ENCODE measurements around the gene PRKAR2B.

PRKAR2B gene

GRCh38 chr7:107027208-107027607 is 17.3 kb upstream of the PRKAR2B start:
- no peak overlapping the region for H4K8ac ChIP-seq (ENCODE audit: low read depth, low read length)
- DNase-seq, result no peak

GRCh38 chr7:107029061-107029763 is 15.3 kb upstream of the PRKAR2B start:
- Histone ChIP-seq H4K12ac (ENCODE audit: low read depth, low read length) (no peak overlapping the region), H3K4me2 (ENCODE audit: low read length) (no peak overlapping the region), H2AK5ac (ENCODE audit: low read length) (no peak overlapping the region), H3K9ac (ENCODE audit: low read length) (no peak overlapping the region), H2AFZ (ENCODE audit: insufficient read depth, low read length, poor library complexity) (no peak overlapping the region), H3K79me2 (ENCODE audit: control insufficient read depth, insufficient read depth, low read length, poor library complexity) (no peaks in the 10 kb centered on the region), H3K9me3 (ENCODE audit: insufficient read depth, low read depth, low read length) (no peaks in the 10 kb centered on the region), H4K8ac (ENCODE audit: low read depth, low read length) (no peak overlapping the region), H3K4me1 (ENCODE audit: control insufficient read depth in 1 of 2, insufficient read depth in 2 of 2, low read length in 2 of 2) (peaks cover 0 to 5% of the 10 kb centered on the region in 2 experiments), H3K4ac (ENCODE audit: low read depth, low read length) (no peak overlapping the region), H3K27me3 (ENCODE audit: insufficient read depth, low read length) (no peaks in the 10 kb centered on the region), H4K91ac (ENCODE audit: low read depth, low read length) (no peak overlapping the region), H3K27ac (ENCODE audit: low read depth, low read length) (no peak overlapping the region), H3K79me1 (ENCODE audit: low read length) (no peaks in the 10 kb centered on the region), H2BK5ac (ENCODE audit: low read depth, low read length, poor library complexity) (no peak overlapping the region), H3K14ac (ENCODE audit: low read length) (no peak overlapping the region), H3K23ac (ENCODE audit: low read length) (no peak overlapping the region), H3K4me3 (ENCODE audit: low read depth, low read length) (no peak overlapping the region), H3K36me3 (ENCODE audit: control insufficient read depth in 1 of 2, insufficient read depth in 2 of 2, low read length in 2 of 2) (no peaks in the 10 kb centered on the region), H3K18ac (ENCODE audit: low read length) (peak overlapping the region; percentile 45), H2BK12ac (ENCODE audit: low read length) (no peak overlapping the region), H2BK120ac (ENCODE audit: insufficient read depth, low read length, poor library complexity) (no peak overlapping the region)
- peak in 1 of 2 donors; percentile 33 for DNase-seq
- WGBS (ENCODE audit: extremely low coverage, insufficient coverage, insufficient read length), result no CpG with 5 or more reads among the region's 5 CpGs

More at GRCh38 chr7:107027208-107027607, 17.3 kb upstream of the PRKAR2B start:
- no peak overlapping the region for H4K91ac ChIP-seq (ENCODE audit: low read depth, low read length)
- WGBS (ENCODE audit: extremely low coverage, insufficient coverage, insufficient read length), result no CpG with 5 or more reads among the region's 2 CpGs
- no peak overlapping the region for H2BK12ac ChIP-seq (ENCODE audit: low read length)
- H2BK120ac ChIP-seq (ENCODE audit: insufficient read depth, low read length, poor library complexity), result no peak overlapping the region
- H3K4me3 ChIP-seq (ENCODE audit: low read depth, low read length), result no peak overlapping the region
- H3K36me3 ChIP-seq (ENCODE audit: control insufficient read depth in 1 of 2, insufficient read depth in 2 of 2, low read length in 2 of 2), result no peaks in the 10 kb centered on the region
- no peak overlapping the region for H3K9ac ChIP-seq (ENCODE audit: low read length)
- H2AFZ ChIP-seq (ENCODE audit: insufficient read depth, low read length, poor library complexity), result no peak overlapping the region
- no peak overlapping the region for H3K14ac ChIP-seq (ENCODE audit: low read length)
- H3K9me3 ChIP-seq (ENCODE audit: insufficient read depth, low read depth, low read length), result no peaks in the 10 kb centered on the region
- peaks cover 0 to 5% of the 10 kb centered on the region in 2 experiments for H3K4me1 ChIP-seq (ENCODE audit: control insufficient read depth in 1 of 2, insufficient read depth in 2 of 2, low read length in 2 of 2)
- no peak overlapping the region for H3K27ac ChIP-seq (ENCODE audit: low read depth, low read length)
- H2AK5ac ChIP-seq (ENCODE audit: low read length), result no peak overlapping the region
- no peaks in the 10 kb centered on the region for H3K79me1 ChIP-seq (ENCODE audit: low read length)
- no peak overlapping the region for H2BK5ac ChIP-seq (ENCODE audit: low read depth, low read length, poor library complexity)
- H3K4me2 ChIP-seq (ENCODE audit: low read length), result no peak overlapping the region
- H3K27me3 ChIP-seq (ENCODE audit: insufficient read depth, low read length), result no peaks in the 10 kb centered on the region
- no peak overlapping the region for H4K12ac ChIP-seq (ENCODE audit: low read depth, low read length)
- H3K4ac ChIP-seq (ENCODE audit: low read depth, low read length), result no peak overlapping the region
- H3K18ac ChIP-seq (ENCODE audit: low read length), result no peak overlapping the region
- no peaks in the 10 kb centered on the region for H3K79me2 ChIP-seq (ENCODE audit: control insufficient read depth, insufficient read depth, low read length, poor library complexity)
- H3K23ac ChIP-seq (ENCODE audit: low read length), result no peak overlapping the region

GRCh38 chr7:107029764-107030286 is 14.7 kb upstream of the PRKAR2B start:
- DNase-seq, result no peak
- Histone ChIP-seq H3K27ac (ENCODE audit: low read depth, low read length) (no peak overlapping the region), H3K4me3 (ENCODE audit: low read depth, low read length) (no peak overlapping the region), H3K27me3 (ENCODE audit: insufficient read depth, low read length) (no peaks in the 10 kb centered on the region), H3K36me3 (ENCODE audit: control insufficient read depth in 1 of 2, insufficient read depth in 2 of 2, low read length in 2 of 2) (no peaks in the 10 kb centered on the region), H2AK5ac (ENCODE audit: low read length) (no peak overlapping the region), H2BK120ac (ENCODE audit: insufficient read depth, low read length, poor library complexity) (no peak overlapping the region), H3K14ac (ENCODE audit: low read length) (no peak overlapping the region), H4K91ac (ENCODE audit: low read depth, low read length) (no peak overlapping the region), H4K12ac (ENCODE audit: low read depth, low read length) (no peak overlapping the region), H4K8ac (ENCODE audit: low read depth, low read length) (no peak overlapping the region), H2BK12ac (ENCODE audit: low read length) (no peak overlapping the region), H3K79me2 (ENCODE audit: control insufficient read depth, insufficient read depth, low read length, poor library complexity) (no peaks in the 10 kb centered on the region), H3K23ac (ENCODE audit: low read length) (no peak overlapping the region), H3K9me3 (ENCODE audit: insufficient read depth, low read depth, low read length) (no peaks in the 10 kb centered on the region), H2BK5ac (ENCODE audit: low read depth, low read length, poor library complexity) (no peak overlapping the region), H3K79me1 (ENCODE audit: low read length) (no peaks in the 10 kb centered on the region), H3K4me2 (ENCODE audit: low read length) (no peak overlapping the region), H3K4ac (ENCODE audit: low read depth, low read length) (no peak overlapping the region), H2AFZ (ENCODE audit: insufficient read depth, low read length, poor library complexity) (no peak overlapping the region), H3K9ac (ENCODE audit: low read length) (no peak overlapping the region), H3K4me1 (ENCODE audit: control insufficient read depth in 1 of 2, insufficient read depth in 2 of 2, low read length in 2 of 2) (peaks cover 0 to 5% of the 10 kb centered on the region in 2 experiments), H3K18ac (ENCODE audit: low read length) (no peak overlapping the region)
- WGBS (ENCODE audit: extremely low coverage, insufficient coverage, insufficient read length), result no CpG with 5 or more reads among the region's 4 CpGs

- H3K36me3 ChIP-seq (ENCODE audit: control insufficient read depth in 1 of 2, insufficient read depth in 2 of 2, low read length in 2 of 2), result no peaks in the 10 kb centered on the region
- peak overlapping the region; percentile 13 for H2BK12ac ChIP-seq (ENCODE audit: low read length)
- no peak overlapping the region for H2BK120ac ChIP-seq (ENCODE audit: insufficient read depth, low read length, poor library complexity)
- no peak overlapping the region for H4K12ac ChIP-seq (ENCODE audit: low read depth, low read length)
- H3K79me1 ChIP-seq (ENCODE audit: low read length), result no peaks in the 10 kb centered on the region
- H2BK5ac ChIP-seq (ENCODE audit: low read depth, low read length, poor library complexity), result no peak overlapping the region
- H4K8ac ChIP-seq (ENCODE audit: low read depth, low read length), result no peak overlapping the region
- H4K91ac ChIP-seq (ENCODE audit: low read depth, low read length), result no peak overlapping the region
- no peak for DNase-seq
- H3K18ac ChIP-seq (ENCODE audit: low read length), result no peak overlapping the region
- no peak overlapping the region for H3K4me2 ChIP-seq (ENCODE audit: low read length)
- no peak overlapping the region for H3K4me3 ChIP-seq (ENCODE audit: low read depth, low read length)
- H3K23ac ChIP-seq (ENCODE audit: low read length), result no peak overlapping the region
- H3K4me1 ChIP-seq (ENCODE audit: control insufficient read depth in 1 of 2, insufficient read depth in 2 of 2, low read length in 2 of 2), result peaks cover 0 to 1% of the 10 kb centered on the region in 2 experiments
- no peaks in the 10 kb centered on the region for H3K79me2 ChIP-seq (ENCODE audit: control insufficient read depth, insufficient read depth, low read length, poor library complexity)
- no peak overlapping the region for H3K4ac ChIP-seq (ENCODE audit: low read depth, low read length)
- no peak overlapping the region for H3K27ac ChIP-seq (ENCODE audit: low read depth, low read length)
- no peaks in the 10 kb centered on the region for H3K27me3 ChIP-seq (ENCODE audit: insufficient read depth, low read length)
- no CpG with 5 or more reads among the region's 2 CpGs for WGBS (ENCODE audit: extremely low coverage, insufficient coverage, insufficient read length)
- no peak overlapping the region for H2AFZ ChIP-seq (ENCODE audit: insufficient read depth, low read length, poor library complexity)
- no peak overlapping the region for H2AK5ac ChIP-seq (ENCODE audit: low read length)
- H3K9me3 ChIP-seq (ENCODE audit: insufficient read depth, low read depth, low read length), result no peaks in the 10 kb centered on the region
- H3K9ac ChIP-seq (ENCODE audit: low read length), result no peak overlapping the region
- H3K14ac ChIP-seq (ENCODE audit: low read length), result no peak overlapping the region
These were observed 12.5 kb upstream of the PRKAR2B start for GRCh38 chr7:107032050-107032449.
